CD4-positive, alpha-beta memory T cell (primary cell): ENCODE measurements around the gene NF1. TPM values are rescaled to one million over a fixed set of nuclear protein-coding genes. Genes with fewer than 3 reads are reported as not detected.
"Not testable (repeated sequence)": the region's sequence is repeated elsewhere in the genome, so short reads cannot be mapped to it uniquely, and the experiment has no call there.

Source experiments
- CTCF ChIA-PET: fragments of 350-600 bp; sonication (Branson Sonifier 250); formaldehyde crosslinking; loops from one replicate; lab custom pipeline; 2021; ENCODE audit warnings: inconsistent platforms; ENCODE audit not compliant: partially characterized antibody; lab: Charles Lee
- POLR2A ChIA-PET: fragments of 350-600 bp; sonication (Branson Sonifier 250); formaldehyde crosslinking; loops from one replicate; lab custom pipeline; 2021; ENCODE audit not compliant: partially characterized antibody; lab: Charles Lee
- DNase-seq, 5 donors: peaks; one replicate each; pipeline versions ENCODE4 v3.0.0 to v3.0.0-alpha.2; 2020 to 2022; ENCODE audit warnings: mixed read lengths in 1 of 5
- H3K27ac ChIP-seq: one replicate; pipeline ENCODE4 v1.7.0; 2013; ENCODE audit warnings: low read depth, low read length
- H3K27me3 ChIP-seq: 2 replicates; pipeline ENCODE4 v1.7.0; 2013; ENCODE audit warnings: mild to moderate bottlenecking, low read length, moderate library complexity; ENCODE audit not compliant: insufficient read depth
- H3K36me3 ChIP-seq: 2 replicates; pipeline ENCODE4 v1.7.0; 2013; ENCODE audit warnings: mild to moderate bottlenecking, low read length, moderate library complexity; ENCODE audit not compliant: insufficient read depth
- H3K4me1 ChIP-seq: 2 replicates; pipeline ENCODE4 v1.7.0; 2013; ENCODE audit warnings: mild to moderate bottlenecking, low read length, moderate library complexity; ENCODE audit not compliant: insufficient read depth
- H3K4me3 ChIP-seq, 2 donors: one replicate each; pipeline ENCODE4 v1.7.0; 2013; ENCODE audit warnings: low read length in 2 of 2, mild to moderate bottlenecking in 1 of 2
- H3K9me3 ChIP-seq, 2 donors: one replicate each; pipeline ENCODE4 v1.7.0; 2013; ENCODE audit warnings: low read length in 2 of 2, control low read depth in 1 of 2; ENCODE audit not compliant: control insufficient read depth in 1 of 2
- H3K27ac Mint-ChIP-seq, 7 donors: one replicate each; pipeline ENCODE4 v1.8.0; 2020 to 2021; ENCODE audit warnings: mixed read lengths in 7 of 7, mild to moderate bottlenecking in 6 of 7, inconsistent platforms in 3 of 7, moderate library complexity in 3 of 7
- H3K27me3 Mint-ChIP-seq, 2 donors: one replicate each; pipeline ENCODE4 v1.8.0; 2020 to 2021; ENCODE audit warnings: mixed read lengths in 2 of 2
- H3K36me3 Mint-ChIP-seq, 2 donors: one replicate each; pipeline ENCODE4 v1.8.0; 2020 to 2021; ENCODE audit warnings: mixed read lengths in 2 of 2, inconsistent platforms in 1 of 2, mild to moderate bottlenecking in 1 of 2
- H3K4me1 Mint-ChIP-seq, 4 donors: one replicate each; pipeline ENCODE4 v1.8.0; 2020 to 2021; ENCODE audit warnings: mixed read lengths in 4 of 4, mild to moderate bottlenecking in 1 of 4
- H3K4me3 Mint-ChIP-seq, 8 donors: one replicate each; pipeline ENCODE4 v1.8.0; 2020 to 2021; ENCODE audit warnings: mixed read lengths in 8 of 8, mild to moderate bottlenecking in 7 of 8, moderate library complexity in 6 of 8, inconsistent platforms in 3 of 8
- H3K9me3 Mint-ChIP-seq, 8 donors: one replicate each; pipeline ENCODE4 v1.8.0; 2020 to 2021; ENCODE audit warnings: mixed read lengths in 8 of 8, mild to moderate bottlenecking in 5 of 8, inconsistent platforms in 3 of 8, moderate library complexity in 1 of 8
- intact Hi-C: fragments of 100-400 bp; cut with micrococcal nuclease; formaldehyde crosslinking; loops from one replicate; pipeline ENCODE4 v1.15.1; 2023
- polyA plus RNA-seq, 2 donors: library from polyadenylated mRNA; unstranded; fragments of 300-500 nt; fragmentation: Illumina TruSeq; gene quantifications; one replicate each; pipeline ENCODE4 v1.2.3, GENCODE V29; 2021
- total RNA-seq, 2 experiments: library from RNA; stranded (reverse); gene quantifications; one replicate each; pipeline ENCODE4 v1.2.3, GENCODE V29; 2021

NF1 gene
- total and polyA plus RNA-seq, 4 experiments from 2014 or later = 5.5 to 52.4 (median 27.9) TPM

- CTCF ChIA-PET, H3K4me1 Mint-ChIP-seq, H3K4me3 ChIP-seq, H3K4me1 ChIP-seq, POLR2A ChIA-PET, H3K27me3 ChIP-seq, intact Hi-C loops, H3K36me3 ChIP-seq, H3K27me3 Mint-ChIP-seq, H3K9me3 Mint-ChIP-seq, H3K27ac ChIP-seq, H3K4me3 Mint-ChIP-seq, H3K9me3 ChIP-seq, DNase-seq: not testable (repeated sequence)
- Mint-ChIP-seq H3K36me3 (peaks cover 5 to 20% of the 10 kb centered on the region in 2 donors), H3K27ac (peak overlapping the region in 3 of 7 donors; percentile 36 to 78 (median 37))
Observed at GRCh38 chr17:31262923-31263322, 168.1 kb downstream of the NF1 start.

DNA sequence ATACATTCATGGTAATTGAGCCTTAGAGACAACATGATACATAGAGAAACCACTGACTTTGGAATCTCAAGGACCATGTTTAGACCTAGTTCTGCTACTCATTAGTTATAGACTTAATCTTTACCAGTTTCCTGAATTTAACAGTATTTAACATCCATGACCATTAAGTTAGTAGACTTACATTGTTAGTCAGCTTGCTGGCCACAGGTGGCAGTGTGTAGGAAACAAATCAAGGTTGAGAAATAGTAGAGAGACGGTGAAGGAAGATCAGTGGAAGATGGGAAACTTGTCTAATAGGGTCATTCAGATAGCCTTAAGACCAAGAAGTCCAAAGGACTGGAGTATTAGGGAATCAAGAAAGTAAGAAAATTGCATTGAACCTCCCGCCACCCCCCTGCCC is 171.3 kb downstream of the NF1 start:
- H3K9me3 ChIP-seq = no peaks in the 10 kb centered on the region
- peak in 4 of 5 donors; percentile 3 to 19 (median 12) for DNase-seq
- no peaks in the 10 kb centered on the region for H3K4me1 ChIP-seq
- no peak overlapping the region for H3K4me3 ChIP-seq
- peaks cover 3% of the 10 kb centered on the region for H3K36me3 ChIP-seq
- intact Hi-C loops = loop anchor here (1.0 to 2.0 kb wide), 3 partner anchors 47 to 107 kb away; partner anchors contain the start of gene EVI2A
- peaks cover 0 to 3% (median under 1%) of the 10 kb centered on the region in 4 donors for H3K4me1 Mint-ChIP-seq
- no peaks in the 10 kb centered on the region for H3K27me3 Mint-ChIP-seq
- no peak overlapping the region for H3K27ac ChIP-seq
- POLR2A ChIA-PET = interaction anchor here (1.9 kb wide), 1 partner anchor 44 kb away, joined by 8 read pairs; no protein-coding TSS in a partner anchor
- no peaks in the 10 kb centered on the region for H3K27me3 ChIP-seq
- CTCF ChIA-PET = interaction anchor here (0.8 to 3.6 kb wide), 9 partner anchors 14 to 259 kb away, joined by 3 to 36 read pairs (median 4); no protein-coding TSS in a partner anchor
- H3K4me3 Mint-ChIP-seq = no peak overlapping the region
- no peaks in the 10 kb centered on the region for H3K9me3 Mint-ChIP-seq
- peaks cover 9 to 24% of the 10 kb centered on the region in 2 donors for H3K36me3 Mint-ChIP-seq
- peak overlapping the region in 1 of 7 donors; percentile 26 for H3K27ac Mint-ChIP-seq

DNA sequence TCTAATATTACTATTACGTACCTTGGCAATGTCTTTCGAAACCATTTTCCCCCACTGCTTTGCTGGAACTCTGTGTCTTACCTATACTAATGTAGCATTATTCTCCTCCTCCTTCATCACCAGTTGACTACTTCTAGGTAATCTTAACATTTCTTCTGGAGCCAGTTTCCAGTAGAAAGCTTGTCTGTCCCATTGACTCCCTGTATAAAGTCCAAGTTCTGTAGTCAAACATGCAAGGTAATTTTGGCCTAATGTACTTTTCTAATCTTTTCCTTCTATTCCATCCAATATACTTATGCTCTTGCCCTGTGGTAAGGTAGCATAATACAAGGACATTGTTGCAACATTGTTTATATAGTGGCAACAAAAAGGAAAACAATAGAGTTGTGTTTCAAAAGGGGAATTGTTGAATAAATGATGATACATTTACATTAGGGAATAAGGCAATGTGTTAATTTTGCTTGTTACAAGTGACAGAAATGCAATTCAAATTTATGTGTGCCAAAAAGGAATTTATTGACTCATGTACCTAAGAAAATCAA is 174.3 kb downstream of the NF1 start:
- Histone ChIP-seq H3K36me3 (peaks cover 3% of the 10 kb centered on the region), H3K4me3 (no peak overlapping the region), H3K27ac (no peak overlapping the region), H3K9me3 (no peaks in the 10 kb centered on the region), H3K27me3 (no peaks in the 10 kb centered on the region), H3K4me1 (no peaks in the 10 kb centered on the region)
- H3K9me3 Mint-ChIP-seq = peaks cover 0 to 2% (median 0%) of the 10 kb centered on the region in 8 donors
- H3K27ac Mint-ChIP-seq = peak overlapping the region in 1 of 7 donors; percentile 10
- no peak for DNase-seq
- no peak overlapping the region for H3K4me3 Mint-ChIP-seq
- H3K36me3 Mint-ChIP-seq = peaks cover 8 to 14% of the 10 kb centered on the region in 2 donors
- CTCF ChIA-PET = interaction anchor here (1.0 kb wide), 1 partner anchor 17 kb away, joined by 3 read pairs; no protein-coding TSS in a partner anchor
- no peaks in the 10 kb centered on the region for H3K27me3 Mint-ChIP-seq
- intact Hi-C loops = no loop called here
- peaks cover 0 to 3% (median under 1%) of the 10 kb centered on the region in 4 donors for H3K4me1 Mint-ChIP-seq
- POLR2A ChIA-PET = no interaction called here

DNA sequence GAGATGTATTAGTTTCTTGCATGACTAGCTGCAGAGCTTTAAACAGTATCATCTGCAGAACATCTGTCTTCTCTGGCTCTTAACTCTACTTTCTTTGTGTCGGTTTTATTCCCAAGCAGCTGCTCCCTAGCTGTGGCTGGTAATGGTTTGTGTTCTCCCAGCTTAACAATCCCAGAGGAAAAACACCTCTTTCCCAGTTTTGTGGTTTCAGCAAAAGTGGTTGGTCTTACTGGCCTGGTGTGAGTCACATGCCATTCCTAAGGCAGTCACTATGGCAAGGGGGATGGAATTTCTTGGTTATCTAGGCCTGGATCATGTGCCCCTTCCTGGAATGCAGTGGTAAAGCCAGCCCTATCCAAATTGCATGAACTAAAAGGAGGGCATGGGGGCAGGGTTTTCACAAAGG is 174.8 kb downstream of the NF1 start:
- H3K27ac ChIP-seq = no peak overlapping the region
- H3K4me3 ChIP-seq = no peak overlapping the region

GRCh38 chr17:31272236-31272635 is 177.5 kb downstream of the NF1 start:
- Histone ChIP-seq H3K27me3 (no peaks in the 10 kb centered on the region), H3K4me1 (no peaks in the 10 kb centered on the region), H3K9me3 (no peaks in the 10 kb centered on the region), H3K27ac (no peak overlapping the region), H3K36me3 (no peaks in the 10 kb centered on the region), H3K4me3 (no peak overlapping the region)
- CTCF ChIA-PET = no interaction called here
- POLR2A ChIA-PET = no interaction called here
- intact Hi-C loops = no loop called here
- H3K27me3 Mint-ChIP-seq = no peaks in the 10 kb centered on the region
- H3K9me3 Mint-ChIP-seq = peaks cover 0 to 2% (median 0%) of the 10 kb centered on the region in 8 donors
- H3K27ac Mint-ChIP-seq = no peak overlapping the region
- no peak for DNase-seq
- peaks cover 8 to 15% of the 10 kb centered on the region in 2 donors for H3K36me3 Mint-ChIP-seq
- no peak overlapping the region for H3K4me3 Mint-ChIP-seq
- no peaks in the 10 kb centered on the region for H3K4me1 Mint-ChIP-seq

More for the DNA sequence above, 174.8 kb downstream of the NF1 start:
- POLR2A ChIA-PET = no interaction called here
- DNase-seq = no peak
- Mint-ChIP-seq H3K27me3 (no peaks in the 10 kb centered on the region), H3K27ac (no peak overlapping the region), H3K4me3 (no peak overlapping the region), H3K9me3 (peaks cover 0 to 2% (median 0%) of the 10 kb centered on the region in 8 donors), H3K36me3 (peaks cover 8 to 14% of the 10 kb centered on the region in 2 donors), H3K4me1 (peaks cover 0 to 3% (median under 1%) of the 10 kb centered on the region in 4 donors)
- H3K4me1 ChIP-seq = no peaks in the 10 kb centered on the region
- CTCF ChIA-PET = interaction anchor here (1.0 kb wide), 1 partner anchor 16 kb away, joined by 3 read pairs; no protein-coding TSS in a partner anchor
- peaks cover 3% of the 10 kb centered on the region for H3K36me3 ChIP-seq
- H3K27me3 ChIP-seq = no peaks in the 10 kb centered on the region
- H3K9me3 ChIP-seq = no peaks in the 10 kb centered on the region
- intact Hi-C loops = no loop called here

DNA sequence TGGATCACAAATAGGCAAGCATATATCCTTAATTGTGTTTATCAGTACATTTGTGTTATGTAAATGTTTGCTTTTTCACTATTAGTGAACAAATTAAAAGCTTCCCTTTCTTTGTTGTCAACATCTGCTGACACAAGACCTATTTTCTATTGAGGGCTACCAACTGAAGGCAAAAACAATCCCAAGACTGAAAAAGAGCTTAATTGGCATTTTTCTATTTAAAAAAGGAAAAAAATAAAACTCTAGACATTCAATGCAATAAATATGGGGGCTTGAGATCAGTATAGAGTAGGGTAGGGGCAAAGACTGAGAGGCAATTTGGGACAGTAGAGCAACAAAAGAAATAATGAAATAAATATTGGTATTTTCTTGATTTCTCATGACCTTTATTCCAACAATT is 178.0 kb downstream of the NF1 start:
- POLR2A ChIA-PET = no interaction called here
- Mint-ChIP-seq H3K27me3 (no peaks in the 10 kb centered on the region), H3K27ac (no peak overlapping the region), H3K4me3 (no peak overlapping the region), H3K36me3 (peaks cover 5 to 17% of the 10 kb centered on the region in 2 donors), H3K4me1 (no peaks in the 10 kb centered on the region), H3K9me3 (peaks cover 0 to 2% (median 0%) of the 10 kb centered on the region in 8 donors)
- DNase-seq = no peak
- Histone ChIP-seq H3K27ac (no peak overlapping the region), H3K36me3 (no peaks in the 10 kb centered on the region), H3K4me3 (no peak overlapping the region), H3K9me3 (no peaks in the 10 kb centered on the region), H3K27me3 (no peaks in the 10 kb centered on the region), H3K4me1 (no peaks in the 10 kb centered on the region)
- CTCF ChIA-PET = no interaction called here
- intact Hi-C loops = no loop called here

GRCh38 chr17:31273516-31273915 is 178.7 kb downstream of the NF1 start:
- intact Hi-C loops = no loop called here
- Histone ChIP-seq H3K9me3 (no peaks in the 10 kb centered on the region), H3K27ac (no peak overlapping the region), H3K4me3 (no peak overlapping the region), H3K4me1 (no peaks in the 10 kb centered on the region), H3K36me3 (no peaks in the 10 kb centered on the region), H3K27me3 (no peaks in the 10 kb centered on the region)
- DNase-seq = no peak
- Mint-ChIP-seq H3K9me3 (peaks cover 0 to 2% (median 0%) of the 10 kb centered on the region in 8 donors), H3K4me3 (no peak overlapping the region), H3K27me3 (no peaks in the 10 kb centered on the region), H3K4me1 (no peaks in the 10 kb centered on the region), H3K36me3 (peaks cover 5 to 21% of the 10 kb centered on the region in 2 donors), H3K27ac (no peak overlapping the region)
- ChIA-PET CTCF (no interaction called here), POLR2A (no interaction called here)
